GM18520 (cell line): ENCODE data around the gene RNF20.
A peak's percentile ranks its signal among the peaks of the same experiment; 100 is the strongest.
"Not testable (repeated sequence)": the region's sequence is repeated elsewhere in the genome, so short reads cannot be mapped to it uniquely, and the experiment has no call there.

Experiments
- ATAC-seq: cut with Tn5 transposase; IDR thresholded peaks from one replicate; pipeline ENCODE4 v1.9.1; 2021; ENCODE audit not compliant: unreplicated experiment

RNF20 gene

GRCh38 chr9:101536351-101536750 is 2.7 kb downstream of the RNF20 start:
- ATAC-seq: no peak

DNA sequence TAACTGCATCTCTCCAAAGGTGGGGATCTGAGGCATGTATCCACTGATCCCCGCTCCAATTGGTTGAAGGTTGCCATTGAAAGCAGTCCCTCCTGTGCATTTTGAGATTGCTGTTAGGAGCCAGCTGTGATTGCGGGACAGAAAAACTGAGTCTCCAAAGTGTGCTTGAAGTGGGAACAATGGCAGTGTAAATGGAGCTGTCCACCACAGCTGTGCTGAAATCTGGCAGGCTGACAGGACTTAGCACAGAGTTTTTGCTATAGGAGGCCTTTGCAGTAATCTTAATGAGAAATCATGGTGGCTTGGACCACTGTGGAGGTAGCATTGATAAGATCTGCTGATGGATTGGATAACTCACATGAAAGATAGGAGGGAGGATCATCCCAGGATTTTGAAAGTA is 3.3 kb downstream of the RNF20 start:
- ATAC-seq: no peak

GRCh38 chr9:101540069-101540468 is 6.4 kb downstream of the RNF20 start:
- no peak for ATAC-seq

- ATAC-seq: no peak
Measured at GRCh38 chr9:101543098-101543735, 9.6 kb downstream of the RNF20 start.

- not testable (repeated sequence) for ATAC-seq
Measured at GRCh38 chr9:101549472-101550098, 15.9 kb downstream of the RNF20 start.

GRCh38 chr9:101561740-101562139 is 28.1 kb downstream of the RNF20 start:
- no peak for ATAC-seq

DNA sequence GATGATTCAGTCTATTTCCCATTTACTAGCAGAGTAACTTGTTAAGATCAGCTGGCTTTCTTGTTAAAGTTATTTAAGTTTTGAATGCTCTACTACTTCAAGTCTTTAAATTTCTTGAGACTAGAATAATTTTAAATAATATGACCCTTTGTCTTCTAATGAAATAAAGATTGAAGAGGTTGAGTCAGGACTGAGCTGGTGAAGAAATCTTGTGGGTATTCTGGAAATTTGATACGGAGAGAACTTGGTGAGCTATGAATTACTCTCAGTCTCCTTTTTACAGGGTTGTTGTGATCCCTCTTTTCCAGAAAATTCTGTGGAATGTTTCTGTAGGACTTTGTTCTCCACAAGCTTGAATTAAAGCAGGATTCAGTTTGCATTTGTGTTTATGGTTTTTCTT is 29.3 kb downstream of the RNF20 start:
- ATAC-seq: no peak

DNA sequence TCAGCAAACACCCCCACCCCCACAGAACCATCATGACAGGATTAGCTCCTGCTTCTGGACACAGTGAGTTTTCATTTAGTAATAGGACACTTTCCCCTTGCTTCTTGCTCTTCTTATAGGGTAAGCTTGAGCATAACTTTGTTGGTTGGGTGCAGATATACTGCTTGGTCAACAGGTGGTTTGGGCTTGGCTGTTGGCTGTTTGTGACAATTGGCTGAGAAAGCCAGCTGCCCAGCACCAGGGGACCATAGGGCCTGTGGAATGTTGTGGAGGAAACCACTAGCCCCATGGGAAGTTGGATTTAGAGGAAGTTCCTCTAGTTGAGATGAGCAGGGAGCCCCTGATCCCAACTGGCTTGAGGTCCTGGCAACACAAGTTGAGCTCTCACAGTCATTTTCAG is 30.6 kb downstream of the RNF20 start:
- no peak for ATAC-seq

GRCh38 chr9:101566904-101567724 is 33.5 kb downstream of the RNF20 start:
- no peak for ATAC-seq

GRCh38 chr9:101567725-101568350 is 34.2 kb downstream of the RNF20 start:
- ATAC-seq: no peak

DNA sequence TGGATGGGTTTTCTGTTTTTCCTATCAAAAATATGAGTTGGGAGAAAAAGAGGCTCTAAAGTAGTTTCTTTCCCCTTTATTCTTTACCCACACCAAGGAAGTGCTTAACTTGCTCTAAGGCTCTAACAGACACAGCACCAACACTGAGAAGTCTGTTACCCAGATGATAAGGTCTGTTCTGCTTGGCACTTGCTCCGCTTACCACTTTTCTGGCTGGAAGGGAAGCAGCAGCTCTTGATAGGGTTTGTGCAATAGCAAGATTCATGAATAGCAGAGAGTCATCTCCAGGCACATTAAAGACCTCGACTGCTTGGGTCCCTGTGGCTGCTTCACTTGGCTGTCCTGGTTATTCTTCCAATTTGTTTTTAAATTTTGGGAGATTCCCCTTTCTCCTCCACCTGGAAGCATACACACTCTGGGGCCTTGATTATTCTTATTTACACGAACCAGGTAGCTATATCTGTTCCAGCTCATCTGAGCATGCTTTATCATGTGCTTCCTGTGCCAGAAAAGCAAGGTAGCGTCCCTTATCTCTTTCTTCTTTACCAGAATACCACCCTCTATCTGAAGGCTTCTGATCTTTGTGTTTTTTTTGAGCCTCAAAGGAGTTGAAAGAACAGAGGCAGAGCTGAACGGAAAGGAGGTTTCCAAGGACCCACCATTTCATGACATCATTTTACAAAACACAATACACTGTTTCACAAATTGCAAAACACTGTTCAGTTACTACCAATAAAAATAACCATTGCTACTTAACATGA is 36.3 kb downstream of the RNF20 start:
- no peak for ATAC-seq

- ATAC-seq: no peak
Measured at GRCh38 chr9:101571114-101571513, 37.5 kb downstream of the RNF20 start.

- ATAC-seq: no peak
Measured at GRCh38 chr9:101572316-101572715, 38.7 kb downstream of the RNF20 start.

DNA sequence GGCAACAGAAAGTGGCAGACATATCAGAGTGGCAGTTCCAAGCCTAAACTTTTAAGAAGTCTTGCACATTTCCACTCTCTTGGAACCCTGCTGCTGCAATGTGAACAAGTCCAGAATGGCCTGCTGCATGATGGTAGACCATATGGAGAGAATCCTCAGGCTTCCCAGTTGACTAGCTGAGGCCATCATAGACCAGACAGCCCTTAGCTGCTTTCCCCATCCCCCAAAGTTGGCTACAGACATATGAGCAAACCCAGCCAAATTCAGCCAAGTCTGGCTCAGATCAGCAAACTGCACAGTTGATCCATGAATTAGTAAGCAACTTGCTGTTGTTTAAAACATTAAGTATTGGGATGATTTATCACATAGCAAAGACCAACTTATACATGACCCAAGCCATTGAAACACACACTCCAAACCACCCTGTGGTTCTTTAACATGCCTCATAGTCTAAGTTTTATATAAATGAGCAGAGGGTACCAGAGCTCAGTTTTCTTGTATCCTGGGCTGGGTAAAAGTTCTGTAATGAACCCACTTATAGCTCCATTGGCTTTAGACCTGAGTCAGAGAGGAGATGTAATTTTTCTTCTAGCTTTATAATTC is 41.2 kb downstream of the RNF20 start:
- ATAC-seq: no peak

DNA sequence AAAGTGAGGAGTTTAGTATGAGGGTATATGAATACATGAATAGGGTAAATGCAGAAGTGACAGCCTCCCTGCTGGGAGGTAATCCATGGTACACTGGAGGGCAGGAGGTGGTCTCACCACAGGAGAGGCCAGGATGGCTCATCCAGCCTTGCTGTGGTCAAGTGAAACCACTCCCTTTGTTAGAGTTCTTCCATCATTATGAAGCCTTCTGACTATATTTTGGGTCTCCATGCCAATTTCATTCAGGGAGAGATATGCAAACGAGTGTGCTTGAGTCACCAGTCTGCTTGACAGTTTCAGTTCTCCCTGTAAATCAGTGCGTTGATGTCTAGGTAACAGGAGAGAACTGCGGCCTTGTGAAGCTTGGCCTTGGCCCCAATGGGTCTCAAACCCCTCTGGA is 44.7 kb downstream of the RNF20 start:
- ATAC-seq: peak; percentile 51

DNA sequence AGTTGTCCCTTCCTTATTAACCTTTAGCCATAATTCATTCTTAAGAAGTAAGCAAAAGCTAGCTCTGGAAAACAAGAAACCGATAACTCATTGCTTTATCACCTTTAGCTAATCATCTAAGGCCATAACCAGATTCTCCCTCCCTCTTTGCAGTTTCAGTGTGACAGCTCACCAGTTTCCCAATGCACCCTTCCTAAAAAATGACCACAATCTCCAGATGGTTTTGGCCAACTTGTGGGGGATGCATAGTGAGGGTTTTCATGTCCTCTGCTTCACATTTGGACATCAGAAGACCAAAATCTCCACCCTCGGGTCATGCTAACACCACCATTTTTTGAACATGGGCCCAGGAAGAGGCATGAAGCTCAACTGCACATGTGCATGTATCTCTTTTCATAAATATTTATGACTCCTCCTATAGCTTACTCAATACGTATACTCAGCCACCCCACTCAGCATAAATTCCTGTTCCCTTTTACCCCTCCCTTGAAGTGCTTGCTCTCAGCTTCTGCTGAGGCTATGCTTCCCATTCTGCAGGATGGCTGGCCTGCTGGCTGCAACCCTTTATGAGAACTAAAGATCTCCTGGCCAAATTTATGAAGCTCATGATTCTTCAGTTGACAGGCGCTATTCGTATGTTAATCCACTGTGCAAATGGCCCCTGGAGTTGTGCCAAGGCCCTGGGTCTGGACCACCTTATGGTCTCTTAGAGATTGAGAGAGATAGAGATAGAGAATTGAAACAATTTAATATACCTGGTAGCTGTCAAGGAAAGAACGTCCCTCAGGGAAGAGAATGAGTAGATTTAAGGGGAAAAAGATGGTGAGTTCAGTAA is 46.3 kb downstream of the RNF20 start:
- no peak for ATAC-seq

DNA sequence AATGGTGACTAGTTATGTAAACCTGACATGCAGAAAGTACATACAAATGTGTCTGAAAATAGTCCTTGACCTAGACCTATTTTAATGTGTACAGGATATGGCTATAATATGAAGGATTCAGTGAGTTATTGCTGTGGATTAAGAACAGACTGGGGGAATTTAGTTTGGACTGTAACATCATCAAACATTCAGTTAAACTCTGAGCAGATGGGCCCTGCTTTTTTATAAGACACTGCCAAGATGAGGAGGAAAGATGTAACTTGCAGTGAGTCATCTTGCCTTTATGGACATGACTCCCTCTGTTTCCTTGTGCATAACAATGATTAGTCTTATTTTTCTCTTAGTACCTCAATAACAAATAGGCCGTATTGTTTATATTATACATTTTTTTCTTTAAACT is 48.9 kb downstream of the RNF20 start:
- no peak for ATAC-seq

DNA sequence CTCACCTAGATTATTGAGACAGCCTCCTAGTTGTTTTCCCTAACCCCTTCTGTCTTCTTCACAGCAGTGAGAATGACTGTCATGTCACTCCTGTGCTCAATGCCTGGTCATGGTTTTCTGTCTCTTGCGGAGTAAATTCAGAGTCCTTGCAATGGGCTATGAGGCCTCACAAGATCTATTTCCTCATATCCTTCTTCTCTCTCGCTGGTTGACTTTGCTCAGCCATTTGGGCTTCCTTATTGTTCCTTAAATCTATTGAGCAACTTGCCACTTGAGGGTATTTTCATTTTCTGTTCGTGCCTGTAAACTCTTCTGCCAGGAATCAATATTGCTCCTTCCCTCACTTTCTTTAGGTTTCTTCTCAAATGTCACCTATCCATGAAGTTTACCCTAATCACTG is 52.1 kb downstream of the RNF20 start:
- no peak for ATAC-seq

DNA sequence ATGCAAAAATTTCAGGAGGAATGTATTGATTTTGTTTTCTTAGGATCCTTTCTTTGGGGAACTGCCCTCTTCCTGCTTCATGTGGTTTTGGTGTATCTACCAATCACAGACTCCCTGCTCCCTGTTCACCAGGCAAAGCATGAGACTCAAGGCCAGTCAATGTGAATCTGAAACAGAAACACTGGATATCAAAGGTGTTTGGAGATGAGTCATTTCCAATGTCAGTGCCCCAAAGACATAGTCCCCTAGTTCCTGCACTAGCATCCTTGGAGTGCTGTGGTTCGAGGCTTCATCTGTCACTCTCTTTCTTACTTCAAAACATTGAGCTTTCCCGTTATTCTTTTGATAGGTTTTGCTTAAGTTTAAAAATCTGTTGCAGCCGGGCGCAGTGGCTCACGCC is 53.0 kb downstream of the RNF20 start:
- peak; percentile 78 for ATAC-seq
